ENCODE results near the gene SEMA3C. TPM values are rescaled to one million over a fixed set of nuclear protein-coding genes. Genes with fewer than 3 reads are reported as not detected.

The SEMA3C gene
- total and polyA plus RNA-seq, 2 donors (not counting 3 experiments of a cell fraction or from before 2014, with no cell fraction given) = 0.01 to 0.09 TPM

GRCh38 chr7:80859272-80859970 lies 59.4 kb downstream of the SEMA3C start:
- intact Hi-C loops (cut with micrococcal nuclease) (loop anchor here (5.0 kb wide), 1 partner anchor 1548 kb away; no protein-coding TSS in a partner anchor), dilution Hi-C loops (cut with MboI; ENCODE audit: extremely low pct_ligation_motif_present, low sequenced_read_pairs) (no loop called here)
- CTCF ChIA-PET = no interaction called here
- Histone ChIP-seq H4K20me1 (replicated peaks; ENCODE audit: control insufficient read depth, extremely low read depth, insufficient read depth, low read length) (no peaks in the 10 kb centered on the region), H3K4me3 (replicated peaks in 1 of 3; ENCODE audit: insufficient read depth in 1 of 3, low read depth in 1 of 3, low read length in 3 of 3) (no peak overlapping the region), H3K4me2 (ENCODE audit: insufficient read depth, low read length) (no peak overlapping the region), H2AFZ (ENCODE audit: low read depth, low read length) (no peak overlapping the region), H3K36me3 (ENCODE audit: control insufficient read depth in 2 of 2, extremely low read depth in 1 of 2, insufficient read depth in 2 of 2, low read length in 2 of 2) (no peaks in the 10 kb centered on the region), H3K9ac (replicated peaks; ENCODE audit: extremely low read depth, insufficient read depth, low read length) (no peak overlapping the region), H3K27me3 (ENCODE audit: control insufficient read depth in 2 of 2, insufficient read depth in 2 of 2, low read length in 2 of 2) (no peaks in the 10 kb centered on the region), H3K79me2 (ENCODE audit: control insufficient read depth, insufficient read depth, low read length) (no peaks in the 10 kb centered on the region), H3K9me3 (replicated peaks; ENCODE audit: control insufficient read depth, insufficient read depth, low read length) (no peaks in the 10 kb centered on the region), H3K4me1 (ENCODE audit: control insufficient read depth, extremely low read depth, insufficient read depth, low read length) (no peaks in the 10 kb centered on the region), H3K27ac (ENCODE audit: insufficient read depth, low read depth, low read length) (no peak overlapping the region), H3K9me1 (replicated peaks; ENCODE audit: control insufficient read depth, extremely low read depth, insufficient read depth, low read length) (no peaks in the 10 kb centered on the region)
- FAIRE-seq = no peak
- DNase-seq (ENCODE audit: low read depth, low spot score) = no peak
- POLR2A ChIA-PET = interaction anchor here (0.5 kb wide), 1 partner anchor 127 kb away, joined by 5 read pairs; no protein-coding TSS in a partner anchor
- TF ChIP-seq EZH2 (IDR thresholded peaks at IDR 0.05; ENCODE audit: borderline replicate concordance, low read depth, low read length, severe bottlenecking) = no peak
- no peak for TF ChIP-seq POLR2AphosphoS5 (IDR thresholded peaks at IDR 0.05; ENCODE audit: insufficient read depth, low read depth, low read length)
- TF ChIP-seq CTCF (IDR thresholded peaks at IDR 0.05; ENCODE audit: extremely low read depth in 1 of 2, insufficient read depth in 1 of 2, low read depth in 1 of 2, low read length in 2 of 2) = no peak
- no peak for TF ChIP-seq POLR2A (IDR thresholded peaks at IDR 0.05; ENCODE audit: low read depth, low read length)
- TF ChIP-seq FOS (IDR thresholded peaks at IDR 0.05; ENCODE audit: borderline replicate concordance, insufficient read depth, low read length) = no peak
- no peak for TF ChIP-seq MYC (IDR thresholded peaks at IDR 0.05; ENCODE audit: low read depth, low read length)
- TF ChIP-seq GATA2 (IDR thresholded peaks at IDR 0.05; ENCODE audit: insufficient read depth, insufficient read length, low read depth, low read length) = no peak
- no peak for TF ChIP-seq JUN (IDR thresholded peaks at IDR 0.05; ENCODE audit: borderline replicate concordance, insufficient read depth, insufficient read length, low read depth)
- TF ChIP-seq MAX (IDR thresholded peaks at IDR 0.05; ENCODE audit: insufficient read depth, insufficient read length) = no peak
- no TSS peak for BruUV-seq (replicated peaks)
